Skeletal muscle satellite cell (primary cell): ENCODE data around the gene USH1G.

Experiments
- H3K27me3 ChIP-seq: 2 replicates; pipeline ENCODE4 v1.7.0; 2013; ENCODE audit warnings: low read length; ENCODE audit not compliant: control insufficient read depth, insufficient read depth
- H3K36me3 ChIP-seq: 2 replicates; pipeline ENCODE4 v1.7.0; 2013; ENCODE audit warnings: mild to moderate bottlenecking, control low read depth, low read length; ENCODE audit not compliant: insufficient read depth
- H3K4me1 ChIP-seq: 2 replicates; pipeline ENCODE4 v1.7.0; 2013; ENCODE audit warnings: low read length; ENCODE audit not compliant: control insufficient read depth, insufficient read depth
- H3K4me2 ChIP-seq: 2 replicates; pipeline ENCODE4 v1.7.0; 2013; ENCODE audit warnings: mild to moderate bottlenecking, low read length
- H3K4me3 ChIP-seq: 2 replicates; pipeline ENCODE4 v1.7.0; 2013; ENCODE audit warnings: low read length
- H3K9ac ChIP-seq: 2 replicates; pipeline ENCODE4 v1.7.0; 2013; ENCODE audit warnings: mild to moderate bottlenecking, low read depth, low read length, moderate library complexity
- H3K9me3 ChIP-seq: replicated peaks from 2 replicates; pipeline ENCODE4 v1.7.0; 2013; ENCODE audit warnings: mild to moderate bottlenecking, control low read depth, low read length

The USH1G gene

GRCh38 chr17:74962622-74963394 is 39.8 kb upstream of the USH1G start:
- no peak overlapping the region for H3K9ac ChIP-seq
- no peaks in the 10 kb centered on the region for H3K4me1 ChIP-seq
- H3K9me3 ChIP-seq: no peaks in the 10 kb centered on the region
- H3K36me3 ChIP-seq: no peaks in the 10 kb centered on the region
- H3K4me3 ChIP-seq: no peak overlapping the region
- no peak overlapping the region for H3K4me2 ChIP-seq
- peaks cover 20% of the 10 kb centered on the region for H3K27me3 ChIP-seq

- Histone ChIP-seq H3K4me1 (no peaks in the 10 kb centered on the region), H3K9ac (no peak overlapping the region), H3K27me3 (peaks cover 20% of the 10 kb centered on the region), H3K9me3 (no peaks in the 10 kb centered on the region), H3K4me2 (no peak overlapping the region), H3K36me3 (no peaks in the 10 kb centered on the region), H3K4me3 (no peak overlapping the region)
Observed at GRCh38 chr17:74961657-74962350, 38.7 kb upstream of the USH1G start.

- Histone ChIP-seq H3K4me1 (no peaks in the 10 kb centered on the region), H3K9ac (no peak overlapping the region), H3K27me3 (peaks cover 21% of the 10 kb centered on the region), H3K4me2 (no peak overlapping the region), H3K9me3 (no peaks in the 10 kb centered on the region), H3K36me3 (no peaks in the 10 kb centered on the region), H3K4me3 (no peak overlapping the region)
Observed at GRCh38 chr17:74960570-74961342, 37.7 kb upstream of the USH1G start.

- no peaks in the 10 kb centered on the region for H3K36me3 ChIP-seq
Observed at GRCh38 chr17:74959826-74960515, 36.9 kb upstream of the USH1G start.

GRCh38 chr17:74957935-74958740 is 35.1 kb upstream of the USH1G start:
- Histone ChIP-seq H3K9ac (no peak overlapping the region), H3K36me3 (no peaks in the 10 kb centered on the region), H3K9me3 (no peaks in the 10 kb centered on the region), H3K27me3 (peaks cover 21% of the 10 kb centered on the region), H3K4me3 (no peak overlapping the region), H3K4me2 (no peak overlapping the region), H3K4me1 (no peaks in the 10 kb centered on the region)

More at GRCh38 chr17:74959826-74960515, 36.9 kb upstream of the USH1G start:
- no peak overlapping the region for H3K4me2 ChIP-seq
- H3K4me1 ChIP-seq: no peaks in the 10 kb centered on the region
- peaks cover 20% of the 10 kb centered on the region for H3K27me3 ChIP-seq
- H3K9ac ChIP-seq: no peak overlapping the region
- no peaks in the 10 kb centered on the region for H3K9me3 ChIP-seq
- H3K4me3 ChIP-seq: no peak overlapping the region

GRCh38 chr17:74956093-74956492 is 33.0 kb upstream of the USH1G start:
- H3K36me3 ChIP-seq: no peaks in the 10 kb centered on the region
- no peaks in the 10 kb centered on the region for H3K4me1 ChIP-seq
- H3K9me3 ChIP-seq: no peaks in the 10 kb centered on the region
- no peak overlapping the region for H3K4me2 ChIP-seq
- peaks cover 35% of the 10 kb centered on the region for H3K27me3 ChIP-seq
- no peak overlapping the region for H3K9ac ChIP-seq
- H3K4me3 ChIP-seq: no peak overlapping the region

GRCh38 chr17:74954665-74955421 is 31.8 kb upstream of the USH1G start:
- H3K4me1 ChIP-seq: no peaks in the 10 kb centered on the region
- H3K9ac ChIP-seq: no peak overlapping the region
- no peaks in the 10 kb centered on the region for H3K36me3 ChIP-seq
- H3K4me2 ChIP-seq: no peak overlapping the region
- H3K27me3 ChIP-seq: peaks cover 43% of the 10 kb centered on the region
- H3K4me3 ChIP-seq: no peak overlapping the region
- H3K9me3 ChIP-seq: no peaks in the 10 kb centered on the region

- H3K4me1 ChIP-seq: no peaks in the 10 kb centered on the region
- no peak overlapping the region for H3K4me3 ChIP-seq
- H3K4me2 ChIP-seq: no peak overlapping the region
- H3K27me3 ChIP-seq: peaks cover 44% of the 10 kb centered on the region
- H3K9me3 ChIP-seq: no peaks in the 10 kb centered on the region
- H3K36me3 ChIP-seq: no peaks in the 10 kb centered on the region
- no peak overlapping the region for H3K9ac ChIP-seq
Observed at GRCh38 chr17:74954115-74954514, 31.1 kb upstream of the USH1G start.

GRCh38 chr17:74953134-74953687 is 30.2 kb upstream of the USH1G start:
- Histone ChIP-seq H3K9ac (no peak overlapping the region), H3K4me1 (no peaks in the 10 kb centered on the region), H3K9me3 (no peaks in the 10 kb centered on the region), H3K4me2 (no peak overlapping the region), H3K36me3 (no peaks in the 10 kb centered on the region), H3K4me3 (no peak overlapping the region), H3K27me3 (peaks cover 48% of the 10 kb centered on the region)
